COLO668 (cell line): ENCODE measurements around the gene CES3.
"Not testable (repeated sequence)": the region's sequence is repeated elsewhere in the genome, so short reads cannot be mapped to it uniquely, and the experiment has no call there.

Experiments used
- DNase-seq: peaks from one replicate; lab custom pipeline; 2025; ENCODE audit not compliant: unreplicated experiment; lab: John Stamatoyannopoulos, UW

Gene CES3

DNA sequence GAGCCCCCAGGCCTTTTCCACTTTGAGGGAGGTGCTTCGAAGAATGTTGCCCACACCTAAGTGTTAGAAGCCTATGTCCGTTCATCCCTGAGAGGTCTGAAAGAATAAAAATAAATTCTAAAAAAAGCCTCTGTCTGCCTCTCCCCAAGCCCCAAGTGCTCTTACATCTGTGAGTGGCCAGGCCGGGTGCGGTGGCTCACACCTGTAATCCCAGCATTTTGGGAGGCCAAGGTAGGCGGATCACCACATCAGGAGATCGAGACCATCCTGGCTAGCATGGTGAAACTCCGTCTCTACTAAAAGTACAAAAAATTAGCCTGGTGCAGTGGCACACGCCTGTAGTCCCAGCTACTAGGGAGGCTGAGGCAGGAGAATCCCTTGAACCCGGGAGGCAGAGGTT lies 16.1 kb upstream of the CES3 start:
- DNase-seq, result not testable (repeated sequence)

DNA sequence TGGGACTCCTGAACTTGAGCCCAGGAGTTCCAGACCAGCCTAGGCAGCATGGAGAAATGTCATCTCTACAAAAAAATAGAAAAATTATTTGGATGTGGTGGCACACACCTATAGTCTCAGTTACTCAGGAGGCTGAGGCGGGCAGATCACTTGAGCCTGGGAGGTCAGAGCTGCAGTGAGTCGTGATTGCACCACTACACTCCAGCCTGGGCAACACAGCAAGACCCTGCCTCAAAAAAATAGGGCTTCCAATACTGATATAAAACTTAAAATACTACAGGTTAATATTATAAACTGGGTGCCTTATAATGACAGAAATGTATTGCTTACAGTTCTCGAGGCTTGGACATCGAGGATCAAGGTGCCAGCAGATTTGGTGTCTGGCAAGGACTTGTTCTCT lies 15.1 kb upstream of the CES3 start:
- no peak for DNase-seq

DNA sequence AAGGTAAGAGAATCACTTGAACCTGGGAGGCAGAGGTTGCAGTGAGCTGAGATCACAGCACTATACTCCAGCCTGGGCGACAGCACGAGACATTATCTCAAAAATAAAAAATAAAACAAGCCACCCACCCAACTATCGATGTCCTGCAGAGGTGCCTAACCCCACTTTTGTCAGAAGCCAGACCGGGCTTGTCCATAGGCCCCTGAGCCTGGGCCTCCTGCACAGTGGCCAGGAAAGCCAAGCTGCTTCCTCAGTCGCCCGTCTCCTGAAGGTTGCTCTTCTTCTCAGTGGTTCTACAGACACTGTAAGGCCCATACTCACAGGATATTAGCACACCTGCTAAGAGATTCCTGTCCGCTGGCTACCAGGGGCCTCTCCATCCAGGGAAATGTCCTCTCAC lies 14.5 kb upstream of the CES3 start:
- DNase-seq, result no peak

DNA sequence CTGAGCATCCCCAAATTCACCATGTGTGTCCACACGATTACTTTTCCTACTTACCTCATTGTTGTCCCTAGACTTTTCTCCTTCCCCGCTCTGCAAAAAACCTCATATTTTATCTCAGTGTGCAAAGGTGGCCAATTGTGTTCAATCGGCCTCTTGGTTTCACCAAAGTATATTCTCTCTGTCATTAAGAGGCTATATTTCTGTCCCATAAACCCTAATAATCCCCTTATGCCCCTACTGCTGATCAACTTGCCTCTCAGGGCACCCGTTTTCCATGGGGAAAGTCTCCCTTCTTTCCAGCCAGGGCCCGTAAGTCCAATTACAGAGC lies 14.1 kb upstream of the CES3 start:
- DNase-seq, result no peak

DNA sequence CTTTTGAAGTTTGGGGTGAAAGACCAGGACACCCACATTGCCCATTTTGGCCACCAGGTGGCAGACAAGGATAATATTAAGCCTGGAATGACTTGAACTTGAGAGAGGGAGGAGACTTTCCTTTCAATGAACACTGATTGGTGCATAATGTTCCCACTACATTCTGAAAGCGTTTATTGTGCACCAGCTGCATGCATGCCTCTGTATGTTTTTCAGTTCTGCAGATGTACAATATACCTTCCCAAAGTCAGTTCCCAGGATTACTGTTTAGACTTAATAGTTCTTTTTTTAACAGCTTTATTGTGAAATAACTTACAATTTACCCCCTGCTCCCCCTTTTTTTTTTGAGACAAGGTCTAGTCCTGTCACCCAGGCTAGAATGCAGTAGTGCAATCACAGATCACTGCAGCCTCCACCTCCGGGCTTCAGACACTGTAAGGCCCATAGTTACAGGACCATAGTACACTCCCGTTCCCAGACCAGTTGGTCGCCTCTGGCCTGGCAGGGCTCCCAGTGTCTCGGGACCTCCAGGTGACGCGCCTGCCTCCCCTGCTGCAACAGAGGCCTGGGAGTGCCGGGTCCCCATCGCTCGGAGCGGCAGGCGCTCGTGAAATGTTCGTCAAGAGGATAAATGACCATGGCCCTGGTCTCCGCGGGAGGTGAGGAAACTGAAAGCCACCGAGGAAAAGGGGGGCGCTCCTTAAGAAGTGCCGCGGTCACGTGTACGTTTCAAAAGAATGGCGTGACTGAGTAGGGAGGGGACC lies 13.6 kb upstream of the CES3 start:
- peak; percentile 79 for DNase-seq

DNA sequence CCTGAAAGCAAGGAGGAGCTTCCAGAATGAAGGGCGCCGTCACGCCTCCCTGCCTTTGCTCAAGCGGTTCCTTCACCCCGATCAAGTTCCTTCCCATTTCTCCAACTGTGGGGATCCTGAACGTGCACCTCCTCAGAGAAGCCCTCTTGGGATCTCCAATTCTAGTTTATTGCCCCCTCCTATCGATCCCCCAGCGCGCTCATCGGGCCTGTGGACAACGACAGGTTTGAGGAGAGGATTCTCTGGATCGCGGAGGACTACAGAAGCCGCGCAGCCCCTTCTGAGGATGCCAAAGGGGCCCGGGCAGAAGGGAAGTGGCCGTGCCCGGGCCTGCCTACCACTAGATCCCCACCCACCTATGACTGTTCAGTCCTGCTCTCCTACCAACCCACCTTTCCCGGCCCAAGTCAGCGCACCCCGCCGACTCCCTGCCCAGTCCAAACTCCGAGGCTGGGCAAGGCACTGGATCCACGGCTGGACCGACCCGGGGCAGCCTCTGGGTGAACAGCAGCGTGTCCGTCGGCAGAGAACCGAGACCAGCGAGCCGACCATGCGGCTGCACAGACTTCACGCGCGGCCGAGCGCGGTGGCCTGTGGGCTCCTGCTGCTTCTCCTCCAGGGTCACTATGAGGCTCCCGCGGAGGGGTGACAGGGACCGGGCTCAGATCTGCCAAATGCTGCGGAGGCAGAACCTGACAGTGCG lies 12.8 kb upstream of the CES3 start:
- DNase-seq, result peak; percentile 12

DNA sequence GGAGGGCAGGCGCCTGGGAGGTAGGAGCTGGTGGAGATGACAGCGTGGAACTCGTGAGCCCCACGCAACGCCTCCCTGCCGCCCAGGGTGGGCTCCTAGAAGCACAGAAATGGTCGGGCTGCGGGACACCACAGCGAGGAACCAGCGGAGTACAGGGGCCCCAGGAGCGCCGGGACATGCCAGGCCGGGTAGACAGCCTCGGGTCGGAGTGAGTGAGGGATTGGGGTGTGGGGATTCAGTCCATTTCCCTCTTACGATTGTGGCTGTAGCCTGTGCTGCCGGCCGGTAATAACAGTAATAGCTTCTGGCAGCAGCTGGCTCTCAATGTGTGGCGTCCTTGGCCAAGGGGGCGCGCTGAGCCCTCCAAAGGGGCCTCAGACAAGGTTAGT lies 12.2 kb upstream of the CES3 start:
- no peak for DNase-seq

DNA sequence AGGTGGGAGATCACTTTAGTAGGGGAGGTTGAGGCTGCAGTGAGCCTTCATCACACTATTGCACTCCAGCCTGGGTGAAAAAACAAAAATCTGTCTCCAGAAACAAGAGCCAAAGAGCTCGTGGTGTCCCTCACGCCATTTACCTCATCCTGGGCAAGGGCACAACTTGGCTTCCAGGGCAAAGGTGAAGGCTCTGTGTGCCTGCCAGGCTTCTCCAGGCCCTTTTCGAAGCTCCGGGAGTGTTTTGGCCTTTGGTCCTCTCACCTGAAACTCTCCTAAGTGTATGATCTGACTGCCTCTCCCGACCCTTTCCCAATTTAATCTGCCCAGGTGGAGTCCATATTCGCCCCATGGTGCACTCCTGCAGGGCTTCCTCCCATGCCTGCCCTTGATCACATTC lies 11.6 kb upstream of the CES3 start:
- no peak for DNase-seq

DNA sequence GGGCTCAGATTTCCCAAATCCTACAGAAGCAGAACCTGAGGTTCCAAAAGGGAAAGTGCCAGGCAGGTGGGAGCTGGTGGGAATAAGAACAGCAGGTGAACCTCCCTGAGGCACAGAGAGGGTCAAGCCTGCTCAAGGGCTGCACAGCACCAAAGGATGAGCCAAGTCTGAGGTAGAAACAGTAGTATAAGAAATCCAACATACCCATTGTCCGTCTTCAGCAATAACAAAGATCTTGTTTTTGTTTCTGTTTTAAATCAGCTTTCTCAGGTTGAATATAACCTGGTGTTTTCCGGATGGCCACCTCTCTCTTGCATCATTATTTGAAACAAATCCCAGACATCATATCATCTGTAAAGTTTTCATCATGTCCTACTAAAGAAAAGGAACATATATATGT lies 10.6 kb upstream of the CES3 start:
- no peak for DNase-seq

DNA sequence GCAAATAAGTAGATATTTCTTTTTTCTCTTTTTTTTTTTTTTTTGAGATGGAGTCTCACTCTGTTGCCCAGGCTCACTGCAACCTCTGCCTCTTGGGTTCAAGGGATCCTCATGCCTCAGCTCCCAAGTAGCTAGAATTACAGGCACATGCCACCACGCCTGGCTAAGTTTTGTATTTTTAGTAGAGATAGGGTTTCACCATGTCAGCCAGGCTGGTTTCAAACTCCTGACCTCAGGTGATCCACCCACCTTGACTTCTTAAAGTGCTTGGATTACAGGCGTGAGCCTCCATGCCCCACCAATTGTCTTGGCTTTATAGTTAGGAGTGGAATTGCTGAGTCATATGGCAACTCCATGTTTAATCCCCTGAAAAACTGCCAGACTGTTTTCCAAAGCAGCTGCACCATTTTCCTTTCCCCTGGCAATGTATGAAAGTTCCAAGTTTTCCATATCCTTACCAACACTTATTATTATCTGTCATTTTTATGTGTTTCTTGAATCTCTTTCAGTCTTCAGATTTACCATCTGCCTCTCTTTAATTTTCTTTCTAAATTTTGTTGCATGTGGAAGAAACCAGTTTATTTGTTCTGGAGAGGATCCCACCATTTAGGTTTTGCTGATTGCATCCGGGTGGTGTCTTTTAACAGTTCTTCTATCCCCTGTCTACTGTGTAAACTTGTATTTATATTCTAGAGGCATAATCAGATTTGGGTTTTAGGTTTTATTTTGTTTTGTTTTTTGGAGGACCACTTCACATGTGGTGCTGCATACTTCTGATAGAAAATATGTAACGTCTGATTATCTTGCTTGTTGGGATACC lies 9.9 kb upstream of the CES3 start:
- no peak for DNase-seq

DNA sequence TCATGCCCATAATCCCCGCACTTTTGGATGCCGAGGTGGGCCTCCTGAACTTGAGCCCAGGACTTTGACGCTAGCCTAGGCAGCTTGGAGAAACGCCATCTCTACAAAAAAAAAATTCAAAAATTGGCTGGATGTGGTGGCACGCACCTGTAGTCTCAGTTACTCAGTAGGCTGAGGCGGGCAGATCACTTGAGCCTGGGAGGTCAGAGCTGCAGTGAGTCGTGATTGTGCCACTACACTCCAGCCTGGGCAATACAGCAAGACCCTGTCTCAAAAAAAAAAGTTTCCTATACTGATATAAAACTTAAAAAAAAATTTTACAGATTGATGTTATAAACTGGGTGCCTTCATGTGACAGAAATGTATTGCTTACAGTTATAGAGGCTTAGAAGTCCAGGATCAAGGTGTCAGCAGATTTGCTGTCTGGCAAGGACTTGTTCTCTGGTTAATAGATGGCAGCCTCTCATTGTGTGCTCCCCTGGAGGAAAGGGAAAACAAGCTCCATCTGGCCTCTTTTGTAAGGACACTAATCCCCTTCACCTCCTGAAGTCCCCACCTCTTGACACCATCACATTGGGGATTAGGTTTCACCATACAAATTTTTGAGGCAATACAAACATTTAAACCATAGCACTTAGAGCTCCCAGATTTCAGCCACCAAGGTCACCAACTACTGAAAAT lies 8.5 kb upstream of the CES3 start:
- peak; percentile 5 for DNase-seq

DNA sequence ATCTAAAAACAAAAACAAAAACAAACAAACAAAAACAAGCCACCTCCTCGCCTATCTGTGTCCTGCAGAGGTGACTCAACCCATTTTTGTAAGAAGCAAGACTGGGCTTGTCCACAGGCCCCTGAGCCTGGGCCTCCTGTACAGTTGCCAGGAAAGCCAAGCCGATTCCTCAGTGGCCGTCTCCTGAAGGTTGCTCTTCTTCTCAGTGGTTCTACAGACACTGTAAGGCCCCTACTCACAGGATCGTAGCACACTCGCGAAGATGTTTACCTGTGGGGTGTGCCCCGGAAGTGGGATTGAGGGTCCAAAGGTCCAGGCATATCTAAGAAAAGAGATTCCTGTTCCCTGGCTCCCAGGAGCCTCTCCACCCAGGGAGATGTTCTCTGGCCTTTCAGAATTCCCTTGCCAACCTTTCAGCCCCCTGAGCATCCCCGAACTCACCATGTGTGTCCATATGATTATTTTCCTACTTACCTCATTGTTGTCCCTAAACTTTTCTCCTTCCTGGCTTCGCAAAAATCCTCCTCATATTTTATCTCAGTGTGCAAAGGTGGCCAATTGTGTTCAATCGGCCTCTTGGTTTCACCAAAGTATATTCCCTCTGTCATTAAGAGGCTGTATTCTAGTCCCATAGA lies 7.5 kb upstream of the CES3 start:
- DNase-seq, result peak; percentile 9

DNA sequence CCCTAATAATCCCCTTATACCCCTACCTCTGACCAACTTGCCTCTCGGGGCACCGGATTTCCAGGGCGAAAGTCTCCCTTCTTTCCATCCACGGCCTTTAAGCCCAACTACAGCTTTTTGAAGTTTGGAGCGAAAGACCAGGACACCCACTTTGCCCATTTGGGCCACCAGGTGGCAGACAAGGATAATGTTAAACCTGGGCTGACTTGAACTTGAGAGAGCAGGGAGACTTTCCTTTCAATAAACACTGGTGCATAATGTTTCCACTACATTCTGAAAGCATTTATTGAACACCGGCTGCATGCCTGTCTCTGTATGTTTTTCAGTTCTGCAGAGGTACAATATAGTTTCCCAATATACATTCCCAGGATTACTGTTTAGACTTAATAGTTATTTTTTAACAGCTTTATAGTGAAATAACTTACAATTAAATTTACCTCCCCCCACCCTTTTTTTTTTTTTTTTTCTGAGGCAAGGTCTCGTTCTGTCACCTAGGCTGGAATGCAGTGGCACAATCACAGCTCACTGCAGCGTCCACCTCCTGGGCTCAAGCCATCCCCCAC lies 6.9 kb upstream of the CES3 start:
- peak; percentile 76 for DNase-seq

DNA sequence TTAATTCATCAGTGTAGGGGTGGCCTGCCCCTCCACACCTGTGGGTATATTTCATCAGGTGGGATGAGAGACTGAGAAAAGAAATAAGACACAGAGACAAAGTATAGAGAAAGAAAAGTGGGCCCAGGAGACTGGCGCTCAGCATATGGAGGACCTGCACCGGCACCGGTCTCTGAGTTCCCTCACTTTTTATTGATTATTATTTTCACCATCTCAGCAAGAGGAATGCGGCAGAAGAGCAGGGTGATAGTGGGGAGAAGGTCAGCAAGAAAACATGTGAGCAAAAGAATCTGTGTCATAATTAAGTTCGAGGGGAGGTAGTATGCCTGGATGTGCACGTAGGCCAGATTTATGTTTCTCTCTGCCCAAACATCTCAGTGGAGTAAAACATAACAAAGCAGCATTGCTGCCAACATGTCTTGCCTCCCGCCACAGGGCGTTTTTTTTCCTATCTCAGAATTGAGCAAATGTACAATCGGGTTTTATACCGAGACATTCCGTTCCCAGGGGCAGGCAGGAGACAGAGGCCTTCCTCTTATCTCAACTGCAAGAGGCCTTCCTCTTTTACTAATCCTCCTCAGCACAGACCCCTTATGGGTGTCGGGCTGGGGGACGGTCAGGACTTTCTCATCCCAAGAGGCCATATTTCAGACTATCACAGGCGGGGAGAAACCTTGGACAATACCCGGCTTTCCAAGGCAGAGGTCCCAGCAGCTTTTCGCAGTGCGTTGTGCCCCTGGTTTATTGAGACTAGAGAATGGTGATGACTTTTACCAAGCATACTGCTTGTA lies 5.5 kb upstream of the CES3 start:
- DNase-seq, result not testable (repeated sequence)

DNA sequence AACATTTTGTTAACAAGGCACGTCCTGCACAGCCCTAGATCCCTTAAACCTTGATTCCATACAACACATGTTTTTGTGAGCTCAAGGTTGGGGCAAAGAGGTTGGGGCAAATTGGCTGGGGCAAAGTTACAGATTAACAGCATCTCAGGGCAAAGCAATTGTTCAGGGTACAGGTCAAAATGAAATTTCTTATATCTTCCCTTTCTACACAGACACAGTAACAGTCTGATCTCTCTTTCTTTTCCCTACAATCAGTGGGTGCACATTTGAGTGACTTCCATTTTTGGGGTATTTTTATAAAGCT lies 5.0 kb upstream of the CES3 start:
- DNase-seq, result not testable (repeated sequence)

DNA sequence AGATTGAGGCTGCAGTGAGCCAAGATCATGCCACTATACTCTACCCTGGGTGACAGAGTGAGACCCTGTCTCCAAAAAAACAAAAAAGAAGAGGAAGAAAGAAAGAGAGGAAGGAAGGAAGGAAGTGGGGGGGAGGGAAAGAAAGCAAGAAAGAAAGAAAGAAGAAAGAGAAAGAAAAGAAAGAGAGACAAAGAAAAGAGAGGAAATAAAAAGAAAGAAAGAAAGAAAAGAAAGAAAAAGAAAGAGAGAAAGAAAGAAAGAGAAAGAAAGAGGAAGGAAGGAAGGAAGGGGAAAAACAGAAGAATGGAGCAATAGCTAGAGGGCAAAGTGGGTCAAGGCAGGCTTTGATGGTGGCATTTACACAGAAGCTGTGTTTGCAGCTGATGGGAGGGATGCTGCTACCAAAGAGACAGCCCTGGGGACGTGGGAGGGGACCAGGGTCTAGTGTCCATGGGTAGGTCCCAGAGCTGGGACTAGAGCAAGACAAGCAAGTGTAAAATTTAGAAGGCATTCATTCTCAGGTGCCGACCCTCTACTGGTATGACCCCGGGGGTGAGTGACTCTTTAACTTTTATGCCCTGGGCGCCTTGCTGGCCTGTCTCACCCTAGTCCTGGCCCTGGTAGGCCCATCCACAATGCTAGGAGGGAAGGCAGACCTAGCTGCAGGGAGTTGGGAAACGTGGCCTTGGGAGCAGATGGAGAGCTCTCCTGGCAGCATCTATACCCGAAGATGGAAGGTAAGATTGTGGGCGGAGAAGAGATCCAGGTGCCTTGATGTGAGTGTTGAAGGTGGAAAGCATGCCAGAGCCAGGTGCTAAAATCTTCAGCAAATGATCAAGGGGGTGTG lies 2.0 kb upstream of the CES3 start:
- no peak for DNase-seq

DNA sequence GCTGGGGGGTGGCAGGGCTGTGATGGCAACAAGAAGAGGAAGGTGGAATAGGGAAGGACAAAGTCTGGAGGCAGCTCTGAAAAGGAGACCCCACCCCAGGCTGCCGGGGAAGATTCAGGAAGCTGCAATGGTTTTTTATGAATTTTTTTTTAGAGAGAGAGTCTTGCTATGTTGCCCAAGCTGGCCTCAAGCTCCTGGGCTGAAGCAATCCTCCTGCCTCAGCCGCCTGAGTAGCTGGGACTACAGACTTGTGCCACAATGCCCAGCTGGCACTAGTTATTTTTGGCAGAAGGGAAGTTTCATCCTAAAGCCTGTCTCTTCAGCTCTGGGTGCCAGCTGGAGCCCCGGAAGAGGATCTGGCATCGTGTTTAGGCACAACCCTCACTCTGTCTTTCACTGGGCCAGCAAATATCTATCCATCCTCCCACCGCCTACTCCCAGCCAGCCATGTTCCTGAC lies 1.3 kb upstream of the CES3 start:
- no peak for DNase-seq

DNA sequence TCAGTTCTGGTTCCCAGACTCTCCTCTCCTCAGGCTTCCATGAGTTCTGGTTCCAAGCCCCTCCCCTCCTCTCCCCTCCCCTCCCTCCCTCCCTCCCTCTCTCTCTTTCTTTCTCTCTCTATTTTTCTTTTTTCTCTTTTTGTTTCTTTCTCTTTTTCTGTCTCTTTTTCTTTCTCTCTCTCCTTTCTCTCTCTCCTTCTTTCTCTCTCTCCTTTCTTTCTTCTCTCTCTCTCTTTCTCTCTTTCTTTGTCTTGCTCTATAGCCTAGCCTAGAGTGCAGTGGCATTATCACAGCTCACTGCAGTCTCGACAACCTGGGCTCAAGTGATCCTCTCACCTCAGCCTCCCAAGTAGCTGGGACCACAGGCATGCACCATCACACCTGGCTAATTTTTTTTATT lies 796 bp upstream of the CES3 start:
- no peak for DNase-seq

DNA sequence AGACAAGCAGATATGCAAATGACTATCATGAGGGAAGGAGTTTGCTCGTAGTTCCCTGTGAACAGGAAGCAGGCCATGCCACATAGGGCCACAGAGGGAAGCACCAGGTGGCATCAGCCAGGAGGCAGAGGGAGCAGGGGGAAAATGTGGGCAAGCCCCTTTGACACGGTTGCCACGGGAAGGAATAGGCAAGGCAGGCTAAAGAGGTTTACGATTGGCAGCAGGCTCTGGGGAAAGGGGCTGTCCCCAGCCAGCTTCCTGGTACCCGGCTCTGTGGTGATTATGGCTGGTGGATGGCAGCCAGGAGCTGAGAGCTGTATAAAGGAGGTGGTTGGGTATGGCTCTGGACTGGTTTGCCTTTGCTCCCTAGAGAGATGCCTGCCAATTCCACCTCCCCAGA lies 848 bp downstream of the CES3 start:
- DNase-seq, result peak; percentile 22
